ENCODE data around the gene ZNF136. TPM values are rescaled to one million over a fixed set of nuclear protein-coding genes. Genes with fewer than 3 reads are reported as not detected.

ZNF136 gene
- total RNA-seq, 1 experiment from 2014 or later, result 4.0 TPM

- ChIA-PET CTCF (no interaction called here), POLR2A (no interaction called here), RAD21 (ENCODE audit: low non-redundant PET in 1 of 2, low total read pairs in 2 of 2, uncharacterized antibody in 2 of 2, unreplicated experiment in 2 of 2) (interaction anchor here in 1 of 2 experiments (0.8 to 1.4 kb wide), 2 partner anchors 217 to 343 kb away, joined by 3 to 4 read pairs; no protein-coding TSS in a partner anchor)
- BruUV-seq (replicated peaks), result no TSS peak
- no peaks in the 10 kb centered on the region for H3K79me2 ChIP-seq (ENCODE audit: insufficient read depth, low read length)
- H3K4me3 ChIP-seq (replicated peaks in 1 of 2; ENCODE audit: low read depth in 1 of 2, low read length in 2 of 2), result peak overlapping the region; percentile 44 to 50
- H3K4me2 ChIP-seq (ENCODE audit: low read length), result peak overlapping the region; percentile 60
- no peaks in the 10 kb centered on the region for H4K20me1 ChIP-seq (ENCODE audit: insufficient read depth)
- no peak overlapping the region for H2AFZ ChIP-seq (ENCODE audit: low read depth, low read length, poor library complexity, severe bottlenecking)
- H3K27me3 ChIP-seq (ENCODE audit: insufficient read depth, low read length), result no peaks in the 10 kb centered on the region
- intact Hi-C loops (cut with micrococcal nuclease), result loop anchor here (1.0 kb wide), 2 partner anchors 217 to 259 kb away; no protein-coding TSS in a partner anchor
- H3K9me3 ChIP-seq (ENCODE audit: control insufficient read depth in 1 of 2, insufficient read depth in 1 of 2, low read depth in 1 of 2, low read length in 2 of 2), result peaks cover 11 to 14% of the 10 kb centered on the region in 2 experiments; a peak in 2 of 4 replicates
- DNase-seq (ENCODE audit: low read depth, low spot score) (peak; percentile 52), ATAC-seq (peak; percentile 85)
- no peaks in the 10 kb centered on the region for H3K36me3 ChIP-seq (ENCODE audit: control insufficient read depth in 1 of 2, insufficient read depth in 2 of 2, low read length in 2 of 2)
- no peak overlapping the region for H3K9ac ChIP-seq (ENCODE audit: low read length)
- no peaks in the 10 kb centered on the region for H3K4me1 ChIP-seq (ENCODE audit: control insufficient read depth in 1 of 2, insufficient read depth in 2 of 2, low read length in 2 of 2)
- no peak overlapping the region for H3K27ac ChIP-seq (ENCODE audit: low read depth, low read length)
- TF ChIP-seq TCF7L2 (IDR thresholded peaks at IDR 0.05; ENCODE audit: borderline replicate concordance, extremely low read depth, insufficient read depth, insufficient read length) (no peak), CTCF (IDR thresholded peaks at IDR 0.05 in 2 of 3, conservative IDR thresholded peaks at IDR 0.05 in 1 of 3; ENCODE audit: borderline replicate concordance in 1 of 3, insufficient read depth in 1 of 3, low read depth in 2 of 3, low read length in 2 of 3) (peak; percentile 68 to 71 (median 69); a peak in 5 of 6 replicates), RAD21 (IDR thresholded peaks at IDR 0.05; ENCODE audit: low read depth) (peak; percentile 85), CBX3 (IDR thresholded peaks at IDR 0.05; ENCODE audit: low read depth) (peak; percentile 36; the same call in 1 of the 2 replicates)
- no peaks in the 10 kb centered on the region for H3K9me2 ChIP-seq (ENCODE audit: insufficient read depth)
Measured at GRCh38 chr19:12140545-12141404, 22.1 kb upstream of the ZNF136 start.

- Histone ChIP-seq H3K27ac (ENCODE audit: low read depth, low read length) (no peak overlapping the region), H2AFZ (ENCODE audit: low read depth, low read length, poor library complexity, severe bottlenecking) (no peak overlapping the region), H3K27me3 (ENCODE audit: insufficient read depth, low read length) (no peaks in the 10 kb centered on the region), H3K9ac (ENCODE audit: low read length) (no peak overlapping the region), H3K4me2 (ENCODE audit: low read length) (peak overlapping the region; percentile 60; the same call in 1 of the 2 replicates), H3K9me3 (ENCODE audit: control insufficient read depth in 1 of 2, insufficient read depth in 1 of 2, low read depth in 1 of 2, low read length in 2 of 2) (peaks cover 13 to 16% of the 10 kb centered on the region in 2 experiments; a peak in 2 of 4 replicates), H3K4me1 (ENCODE audit: control insufficient read depth in 1 of 2, insufficient read depth in 2 of 2, low read length in 2 of 2) (no peaks in the 10 kb centered on the region), H3K79me2 (ENCODE audit: insufficient read depth, low read length) (no peaks in the 10 kb centered on the region), H3K4me3 (replicated peaks in 1 of 2; ENCODE audit: low read depth in 1 of 2, low read length in 2 of 2) (no peak overlapping the region), H3K36me3 (ENCODE audit: control insufficient read depth in 1 of 2, insufficient read depth in 2 of 2, low read length in 2 of 2) (no peaks in the 10 kb centered on the region), H3K9me2 (ENCODE audit: insufficient read depth) (no peaks in the 10 kb centered on the region), H4K20me1 (ENCODE audit: insufficient read depth) (no peaks in the 10 kb centered on the region)
- DNase-seq (ENCODE audit: low read depth, low spot score) (no peak), ATAC-seq (no peak)
- no TSS peak for BruUV-seq (replicated peaks)
- ChIA-PET POLR2A (no interaction called here), CTCF (no interaction called here), RAD21 (ENCODE audit: low non-redundant PET in 1 of 2, low total read pairs in 2 of 2, uncharacterized antibody in 2 of 2, unreplicated experiment in 2 of 2) (no interaction called here)
- intact Hi-C loops (cut with micrococcal nuclease), result loop anchor here (1.0 kb wide), 2 partner anchors 218 to 260 kb away; no protein-coding TSS in a partner anchor
- TF ChIP-seq CBX3 (IDR thresholded peaks at IDR 0.05; ENCODE audit: low read depth), result no peak
- TF ChIP-seq SRF (IDR thresholded peaks at IDR 0.05; ENCODE audit: low read depth), result no peak
- no peak for TF ChIP-seq ELF1 (IDR thresholded peaks at IDR 0.05; ENCODE audit: borderline replicate concordance, low read depth)
- TF ChIP-seq ZFX (IDR thresholded peaks at IDR 0.05), result no peak
- no peak for TF ChIP-seq EZH2phosphoT487 (IDR thresholded peaks at IDR 0.05; ENCODE audit: borderline replicate concordance)
- TF ChIP-seq YY1 (IDR thresholded peaks at IDR 0.05; ENCODE audit: extremely low read depth, insufficient replicate concordance, low read depth, low read length), result no peak
- TF ChIP-seq POLR2AphosphoS5 (IDR thresholded peaks at IDR 0.05; ENCODE audit: low read depth, low read length), result no peak
- TF ChIP-seq CTCF (IDR thresholded peaks at IDR 0.05 in 2 of 3, conservative IDR thresholded peaks at IDR 0.05 in 1 of 3; ENCODE audit: borderline replicate concordance in 1 of 3, insufficient read depth in 1 of 3, low read depth in 2 of 3, low read length in 2 of 3), result no peak
Measured at GRCh38 chr19:12141405-12141736, 21.5 kb upstream of the ZNF136 start.

All from HCT116 (cell line).